Esophagus muscularis mucosa (tissue), 3 donors: ENCODE data around the gene PRKCE.

Source experiments
- POLR2A ChIP-seq: fragments of 450-650 bp; IDR thresholded peaks from one replicate; pipeline ENCODE4 v1.6.1; 2017; ENCODE audit warnings: antibody characterized with exemption, moderate library complexity, mild to moderate bottlenecking, low read depth
- POLR2AphosphoS5 ChIP-seq, 2 donors: sonication (generic); formaldehyde crosslinking; IDR thresholded peaks; one replicate each; pipeline ENCODE4 v1.6.1; 2017; ENCODE audit warnings: antibody characterized with exemption in 2 of 2
- TF ChIP-seq, protein P1 (sequence below), 3 experiments: fragments of 200-600 bp in 2 of 3; fragments of 450-650 bp in 1 of 3; sonication (generic) in 2 of 3; IDR thresholded peaks; one replicate each; pipeline ENCODE4 v1.5.1; 2017 to 2019; ENCODE audit warnings: antibody characterized with exemption in 3 of 3, mild to moderate bottlenecking in 2 of 3, moderate library complexity in 1 of 3

DNA sequence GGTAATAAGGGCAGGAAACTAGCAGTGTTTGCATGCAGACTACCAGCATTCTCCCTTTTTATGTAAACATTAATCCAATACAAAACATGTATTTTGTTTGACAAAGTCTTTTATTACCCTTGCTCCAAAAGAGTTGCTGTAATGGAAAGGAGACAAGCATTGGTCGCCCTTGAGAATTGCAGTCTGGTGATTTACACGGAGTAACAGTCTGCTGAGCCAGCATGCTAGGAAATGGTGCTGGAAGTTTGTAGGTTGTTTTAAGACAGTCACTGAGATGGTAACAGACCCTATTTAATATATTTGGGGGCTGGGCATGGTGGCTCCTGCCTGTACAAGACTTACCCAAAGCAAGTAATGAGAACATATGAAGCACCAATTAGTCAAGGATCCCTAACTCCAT, 2.8 kb upstream of the PRKCE start:
- TF ChIP-seq, protein P1, sequence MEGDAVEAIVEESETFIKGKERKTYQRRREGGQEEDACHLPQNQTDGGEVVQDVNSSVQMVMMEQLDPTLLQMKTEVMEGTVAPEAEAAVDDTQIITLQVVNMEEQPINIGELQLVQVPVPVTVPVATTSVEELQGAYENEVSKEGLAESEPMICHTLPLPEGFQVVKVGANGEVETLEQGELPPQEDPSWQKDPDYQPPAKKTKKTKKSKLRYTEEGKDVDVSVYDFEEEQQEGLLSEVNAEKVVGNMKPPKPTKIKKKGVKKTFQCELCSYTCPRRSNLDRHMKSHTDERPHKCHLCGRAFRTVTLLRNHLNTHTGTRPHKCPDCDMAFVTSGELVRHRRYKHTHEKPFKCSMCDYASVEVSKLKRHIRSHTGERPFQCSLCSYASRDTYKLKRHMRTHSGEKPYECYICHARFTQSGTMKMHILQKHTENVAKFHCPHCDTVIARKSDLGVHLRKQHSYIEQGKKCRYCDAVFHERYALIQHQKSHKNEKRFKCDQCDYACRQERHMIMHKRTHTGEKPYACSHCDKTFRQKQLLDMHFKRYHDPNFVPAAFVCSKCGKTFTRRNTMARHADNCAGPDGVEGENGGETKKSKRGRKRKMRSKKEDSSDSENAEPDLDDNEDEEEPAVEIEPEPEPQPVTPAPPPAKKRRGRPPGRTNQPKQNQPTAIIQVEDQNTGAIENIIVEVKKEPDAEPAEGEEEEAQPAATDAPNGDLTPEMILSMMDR (IDR thresholded peaks at IDR 0.05), result no peak
- TF ChIP-seq POLR2AphosphoS5 (IDR thresholded peaks at IDR 0.05) (no peak), POLR2A (no peak)
